Measurements from ENCODE around the gene CTTNBP2. TPM values are rescaled to one million over a fixed set of nuclear protein-coding genes. Genes with fewer than 3 reads are reported as not detected.

Gene CTTNBP2
- total RNA-seq, 2 donors from 2014 or later, result 0.39 TPM; not detected in 1

DNA sequence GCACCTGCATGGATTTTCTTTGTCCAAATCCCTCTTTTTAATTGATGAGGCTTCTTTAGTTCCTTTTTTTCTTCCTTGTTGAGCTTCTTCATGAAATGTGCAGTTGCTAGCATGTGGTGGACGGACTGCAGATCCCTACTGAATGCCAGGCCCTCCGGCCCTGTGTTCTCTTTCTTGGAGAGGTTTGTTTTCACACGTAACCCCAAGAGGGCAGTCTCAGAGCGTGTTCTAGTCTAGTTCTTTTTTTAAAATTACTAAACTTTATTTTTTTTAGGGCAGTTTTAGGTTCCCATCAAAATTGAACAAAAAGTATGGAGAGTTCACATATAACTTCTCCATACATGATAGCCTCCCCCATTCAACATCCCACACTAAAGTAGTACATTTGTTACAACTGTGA, 203.4 kb downstream of the CTTNBP2 start:
- ATAC-seq (no peak), DNase-seq (no peak)
- no peaks in the 10 kb centered on the region for H3K4me1 Mint-ChIP-seq
- no peak overlapping the region for H3K4me3 Mint-ChIP-seq
- H3K9me3 ChIP-seq (ENCODE audit: control insufficient read depth, low read length, poor library complexity, severe bottlenecking), result no peaks in the 10 kb centered on the region
- H3K36me3 Mint-ChIP-seq (ENCODE audit: low read depth), result no peaks in the 10 kb centered on the region
- no peaks in the 10 kb centered on the region for H3K27me3 Mint-ChIP-seq
- no peak overlapping the region for H3K27ac Mint-ChIP-seq

- H3K4me3 Mint-ChIP-seq, result no peak overlapping the region
- DNase-seq (no peak), ATAC-seq (no peak)
- H3K36me3 Mint-ChIP-seq (ENCODE audit: low read depth), result no peaks in the 10 kb centered on the region
- H3K27me3 Mint-ChIP-seq, result peaks cover 5% of the 10 kb centered on the region
- H3K4me1 Mint-ChIP-seq, result no peaks in the 10 kb centered on the region
- no peak overlapping the region for H3K27ac Mint-ChIP-seq
- no peaks in the 10 kb centered on the region for H3K9me3 ChIP-seq (ENCODE audit: control insufficient read depth, low read length, poor library complexity, severe bottlenecking)
These were observed 205.8 kb downstream of the CTTNBP2 start for GRCh38 chr7:117667456-117667855.

DNA sequence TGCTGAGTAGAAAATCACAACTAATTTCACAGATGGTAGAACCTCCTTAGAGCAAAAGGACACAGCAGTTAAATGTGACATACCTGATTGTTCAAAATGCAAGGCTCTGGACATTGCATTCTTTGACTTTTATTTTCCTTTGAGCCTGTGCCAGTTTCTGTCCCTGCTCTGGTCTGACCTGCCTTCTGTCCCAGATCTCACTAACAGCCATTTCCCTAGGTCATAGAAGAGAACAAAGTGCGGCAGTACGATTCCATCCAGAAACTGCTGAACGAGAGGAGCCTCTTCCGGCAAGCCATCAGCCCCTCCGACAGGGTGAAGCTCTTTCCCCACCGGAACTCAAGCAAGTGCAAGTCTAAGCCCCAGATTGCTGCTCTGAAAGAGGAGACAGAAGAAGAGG, 206.6 kb downstream of the CTTNBP2 start:
- H3K36me3 Mint-ChIP-seq (ENCODE audit: low read depth), result no peaks in the 10 kb centered on the region
- no peak overlapping the region for H3K27ac Mint-ChIP-seq
- ATAC-seq (no peak), DNase-seq (no peak)
- no peaks in the 10 kb centered on the region for H3K4me1 Mint-ChIP-seq
- peaks cover 5% of the 10 kb centered on the region for H3K27me3 Mint-ChIP-seq
- H3K4me3 Mint-ChIP-seq, result no peak overlapping the region
- H3K9me3 ChIP-seq (ENCODE audit: control insufficient read depth, low read length, poor library complexity, severe bottlenecking), result no peaks in the 10 kb centered on the region

DNA sequence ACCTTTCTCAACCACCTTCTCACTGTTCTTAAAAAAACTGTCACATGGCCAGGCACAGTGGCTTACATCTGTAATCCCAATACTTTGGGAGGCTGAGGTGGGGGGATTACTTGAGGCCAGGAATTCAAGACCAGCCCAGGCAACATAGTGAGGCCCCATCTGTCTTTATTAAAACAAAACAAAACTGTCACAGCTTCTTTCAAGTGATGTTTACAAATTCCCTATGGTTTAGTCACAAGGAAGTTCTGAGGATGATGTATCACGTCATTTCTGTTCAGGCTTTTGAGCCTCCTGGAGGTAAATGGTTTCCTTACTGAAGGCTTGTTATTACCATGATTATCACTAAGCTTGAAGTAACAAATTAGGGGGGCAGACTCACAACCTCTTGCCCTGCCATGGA, 207.2 kb downstream of the CTTNBP2 start:
- H3K27ac Mint-ChIP-seq, result no peak overlapping the region
- peaks cover 5% of the 10 kb centered on the region for H3K27me3 Mint-ChIP-seq
- H3K4me1 Mint-ChIP-seq, result no peaks in the 10 kb centered on the region
- no peaks in the 10 kb centered on the region for H3K9me3 ChIP-seq (ENCODE audit: control insufficient read depth, low read length, poor library complexity, severe bottlenecking)
- H3K36me3 Mint-ChIP-seq (ENCODE audit: low read depth), result no peaks in the 10 kb centered on the region
- ATAC-seq (no peak), DNase-seq (no peak)
- H3K4me3 Mint-ChIP-seq, result no peak overlapping the region

DNA sequence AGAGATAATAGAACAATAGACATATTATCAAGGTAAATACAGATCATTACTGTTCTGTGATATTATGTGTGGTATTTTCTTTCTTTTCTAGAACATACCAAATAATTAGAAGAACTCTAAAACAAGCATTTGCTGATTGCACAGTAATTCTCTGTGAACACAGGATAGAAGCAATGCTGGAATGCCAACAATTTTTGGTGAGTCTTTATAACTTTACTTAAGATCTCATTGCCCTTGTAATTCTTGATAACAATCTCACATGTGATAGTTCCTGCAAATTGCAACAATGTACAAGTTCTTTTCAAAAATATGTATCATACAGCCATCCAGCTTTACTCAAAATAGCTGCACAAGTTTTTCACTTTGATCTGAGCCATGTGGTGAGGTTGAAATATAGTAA, 207.9 kb downstream of the CTTNBP2 start:
- ATAC-seq (no peak), DNase-seq (no peak)
- no peaks in the 10 kb centered on the region for H3K9me3 ChIP-seq (ENCODE audit: control insufficient read depth, low read length, poor library complexity, severe bottlenecking)
- H3K36me3 Mint-ChIP-seq (ENCODE audit: low read depth), result no peaks in the 10 kb centered on the region
- H3K27me3 Mint-ChIP-seq, result peaks cover 5% of the 10 kb centered on the region
- no peak overlapping the region for H3K27ac Mint-ChIP-seq
- H3K4me1 Mint-ChIP-seq, result no peaks in the 10 kb centered on the region
- H3K4me3 Mint-ChIP-seq, result no peak overlapping the region

- no peak for ATAC-seq
- peaks cover 5% of the 10 kb centered on the region for H3K27me3 Mint-ChIP-seq
- H3K36me3 Mint-ChIP-seq (ENCODE audit: low read depth), result no peaks in the 10 kb centered on the region
These were observed 209.2 kb downstream of the CTTNBP2 start for GRCh38 chr7:117664047-117664446.

DNA sequence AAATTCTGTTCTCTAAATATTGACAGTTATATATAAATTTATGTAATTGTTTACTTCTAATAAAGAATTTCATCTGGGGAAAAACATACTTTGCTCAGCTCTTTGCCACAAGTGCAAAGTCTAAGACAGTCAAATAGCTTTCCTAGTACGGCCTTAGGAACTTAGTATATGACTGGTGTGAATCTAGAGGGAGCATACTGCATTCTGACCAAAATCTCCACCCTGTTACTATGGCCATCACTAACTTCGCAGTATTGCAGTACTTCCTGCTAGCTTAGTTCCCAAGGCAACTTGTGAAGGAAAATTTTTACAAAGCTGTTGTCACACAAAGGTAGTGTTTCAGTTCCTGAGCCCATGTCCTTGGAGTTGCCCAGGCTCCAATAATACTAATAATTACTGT, 211.9 kb downstream of the CTTNBP2 start:
- H3K9me3 ChIP-seq (ENCODE audit: control insufficient read depth, low read length, poor library complexity, severe bottlenecking), result no peaks in the 10 kb centered on the region
- no peaks in the 10 kb centered on the region for H3K4me1 Mint-ChIP-seq
- H3K27me3 Mint-ChIP-seq, result peaks cover 5% of the 10 kb centered on the region
- DNase-seq (no peak), ATAC-seq (no peak)
- H3K27ac Mint-ChIP-seq, result no peak overlapping the region
- no peak overlapping the region for H3K4me3 Mint-ChIP-seq
- no peaks in the 10 kb centered on the region for H3K36me3 Mint-ChIP-seq (ENCODE audit: low read depth)

More at GRCh38 chr7:117664047-117664446, 209.2 kb downstream of the CTTNBP2 start:
- DNase-seq, result no peak
- Mint-ChIP-seq H3K4me1 (no peaks in the 10 kb centered on the region), H3K27ac (no peak overlapping the region), H3K4me3 (no peak overlapping the region)
- H3K9me3 ChIP-seq (ENCODE audit: control insufficient read depth, low read length, poor library complexity, severe bottlenecking), result no peaks in the 10 kb centered on the region
